ENCODE measurements around the gene CD2BP2.

CD2BP2 gene

GRCh38 chr16:30378236-30379157 lies 23.4 kb upstream of the CD2BP2 start:
- peak; percentile 68 for DNase-seq (ENCODE audit: low read depth, low spot score)
- POLR2A ChIA-PET: interaction anchor here (1.2 kb wide), 1 partner anchor 17 kb away, joined by 4 read pairs; the partner anchor contains the start of gene ZNF48
- H3K4me3 ChIP-seq (ENCODE audit: low read depth, low read length): peak overlapping the region; percentile 85
- CTCF ChIA-PET: interaction anchor here (2.4 to 3.3 kb wide), 2 partner anchors 16 to 31 kb away, joined by 9 to 12 read pairs; partner anchors contain the start of gene ZNF48
- TF ChIP-seq, protein P1, sequence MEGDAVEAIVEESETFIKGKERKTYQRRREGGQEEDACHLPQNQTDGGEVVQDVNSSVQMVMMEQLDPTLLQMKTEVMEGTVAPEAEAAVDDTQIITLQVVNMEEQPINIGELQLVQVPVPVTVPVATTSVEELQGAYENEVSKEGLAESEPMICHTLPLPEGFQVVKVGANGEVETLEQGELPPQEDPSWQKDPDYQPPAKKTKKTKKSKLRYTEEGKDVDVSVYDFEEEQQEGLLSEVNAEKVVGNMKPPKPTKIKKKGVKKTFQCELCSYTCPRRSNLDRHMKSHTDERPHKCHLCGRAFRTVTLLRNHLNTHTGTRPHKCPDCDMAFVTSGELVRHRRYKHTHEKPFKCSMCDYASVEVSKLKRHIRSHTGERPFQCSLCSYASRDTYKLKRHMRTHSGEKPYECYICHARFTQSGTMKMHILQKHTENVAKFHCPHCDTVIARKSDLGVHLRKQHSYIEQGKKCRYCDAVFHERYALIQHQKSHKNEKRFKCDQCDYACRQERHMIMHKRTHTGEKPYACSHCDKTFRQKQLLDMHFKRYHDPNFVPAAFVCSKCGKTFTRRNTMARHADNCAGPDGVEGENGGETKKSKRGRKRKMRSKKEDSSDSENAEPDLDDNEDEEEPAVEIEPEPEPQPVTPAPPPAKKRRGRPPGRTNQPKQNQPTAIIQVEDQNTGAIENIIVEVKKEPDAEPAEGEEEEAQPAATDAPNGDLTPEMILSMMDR (IDR thresholded peaks at IDR 0.05; ENCODE audit: insufficient read depth, low read length, missing control alignments): peak; percentile 27

DNA sequence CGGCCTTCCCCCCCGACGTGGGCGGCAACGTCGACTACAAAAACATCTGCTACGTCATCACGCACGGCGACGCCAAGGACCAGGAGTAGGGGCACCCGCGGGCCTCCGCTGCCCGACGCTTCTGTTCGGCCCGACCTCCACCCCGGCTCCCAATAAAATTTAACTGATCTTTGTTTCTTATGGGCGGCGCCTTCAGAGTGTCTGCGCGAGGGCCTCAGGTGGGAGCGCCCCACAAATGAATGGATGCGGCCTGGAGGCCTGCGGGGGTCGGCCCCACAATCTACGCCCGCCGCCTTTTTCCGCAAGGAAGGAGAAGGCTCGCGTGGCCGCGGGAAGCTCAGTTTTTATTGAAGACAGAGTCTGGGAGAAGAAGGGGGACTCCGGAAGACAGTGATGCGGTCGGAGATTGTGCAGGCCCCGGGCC lies 22.7 kb upstream of the CD2BP2 start:
- no peak for DNase-seq (ENCODE audit: low read depth, low spot score)
- peak overlapping the region; percentile 58 for H3K4me3 ChIP-seq (ENCODE audit: low read depth, low read length)
- POLR2A ChIA-PET: interaction anchor here (1.2 kb wide), 1 partner anchor 17 kb away, joined by 4 read pairs; the partner anchor contains the start of gene ZNF48
- TF ChIP-seq, protein P1 (IDR thresholded peaks at IDR 0.05; ENCODE audit: insufficient read depth, low read length, missing control alignments): no peak
- CTCF ChIA-PET: interaction anchor here (2.4 to 3.3 kb wide), 2 partner anchors 16 to 32 kb away, joined by 9 to 12 read pairs; partner anchors contain the start of gene ZNF48

- ChIA-PET POLR2A (interaction anchor here (0.6 kb wide), 1 partner anchor 19 kb away, joined by 4 read pairs; no protein-coding TSS in a partner anchor), CTCF (interaction anchor here (2.4 to 3.3 kb wide), 2 partner anchors 17 to 32 kb away, joined by 9 to 12 read pairs; partner anchors contain the start of gene ZNF48)
- no peak for DNase-seq (ENCODE audit: low read depth, low spot score)
- TF ChIP-seq, protein P1 (IDR thresholded peaks at IDR 0.05; ENCODE audit: insufficient read depth, low read length, missing control alignments): no peak
- peak overlapping the region; percentile 58 for H3K4me3 ChIP-seq (ENCODE audit: low read depth, low read length)
Observed at GRCh38 chr16:30377050-30377811, 22.1 kb upstream of the CD2BP2 start.

GRCh38 chr16:30376461-30376902 lies 21.4 kb upstream of the CD2BP2 start:
- TF ChIP-seq, protein P1 (IDR thresholded peaks at IDR 0.05; ENCODE audit: insufficient read depth, low read length, missing control alignments): no peak
- CTCF ChIA-PET: interaction anchor here (1.2 to 3.3 kb wide), 3 partner anchors 18 to 35 kb away, joined by 4 to 12 read pairs (median 9); partner anchors contain the start of gene ZNF48
- no peak for DNase-seq (ENCODE audit: low read depth, low spot score)
- no peak overlapping the region for H3K4me3 ChIP-seq (ENCODE audit: low read depth, low read length)
- POLR2A ChIA-PET: interaction anchor here (0.6 kb wide), 1 partner anchor 20 kb away, joined by 4 read pairs; no protein-coding TSS in a partner anchor

- H3K4me3 ChIP-seq (ENCODE audit: low read depth, low read length): no peak overlapping the region
- ChIA-PET CTCF (interaction anchor here (1.2 to 3.3 kb wide), 2 partner anchors 33 to 36 kb away, joined by 4 to 12 read pairs; no protein-coding TSS in a partner anchor), POLR2A (no interaction called here)
- DNase-seq (ENCODE audit: low read depth, low spot score): no peak
- TF ChIP-seq, protein P1 (IDR thresholded peaks at IDR 0.05; ENCODE audit: insufficient read depth, low read length, missing control alignments): no peak
Observed at GRCh38 chr16:30375864-30376263, 20.8 kb upstream of the CD2BP2 start.

Measured in AG04449 (cell line).